PFSK-1 (cell line): Measurements from ENCODE around the gene EGLN3.

ENCODE experiments used
- POLR2AphosphoS5 ChIP-seq: IDR thresholded peaks from 2 replicates; pipeline ENCODE4 v1.6.1; 2012; ENCODE audit warnings: low read depth, mild to moderate bottlenecking, control low read depth, low read length, moderate library complexity
- REST ChIP-seq, 2 experiments: IDR thresholded peaks; 2 replicates each; pipeline versions ENCODE4 v1.6.1 to v1.8.0; 2011 to 2012; ENCODE audit warnings: low read depth in 2 of 2, low read length in 2 of 2, control low read depth in 1 of 2, inconsistent platforms in 1 of 2, mild to moderate bottlenecking in 1 of 2, moderate library complexity in 1 of 2; ENCODE audit not compliant: insufficient read depth in 1 of 2

GRCh38 chr14:33990790-33991189 lies 39.9 kb upstream of the EGLN3 start:
- TF ChIP-seq POLR2AphosphoS5 (no peak), REST (IDR thresholded peaks at IDR 0.05; ENCODE audit: insufficient read depth in 1 of 2, low read depth in 2 of 2, low read length in 2 of 2) (no peak)
